Measurements from ENCODE around the gene SIRPA.

- TF ChIP-seq CTCF (IDR thresholded peaks at IDR 0.05; ENCODE audit: insufficient read depth, low read length) (no peak), SPI1 (IDR thresholded peaks at IDR 0.05; ENCODE audit: borderline replicate concordance, low read depth) (no peak)
These were observed 38.3 kb downstream of the SIRPA start for GRCh38 chr20:1933465-1933870.

All from HL-60 (cell line).